Spleen (tissue), 11 donors: ENCODE results near the gene PELI3. TPM values are rescaled to one million over a fixed set of nuclear protein-coding genes. Genes with fewer than 3 reads are reported as not detected.
"Not testable (repeated sequence)": the region's sequence is repeated elsewhere in the genome, so short reads cannot be mapped to it uniquely, and the experiment has no call there.

ENCODE experiments used
- DNase-seq: peaks from one replicate; pipeline ENCODE4 v3.0.0-alpha.2; 2020
- H3K27ac ChIP-seq, 8 donors: fragments of 200-600 bp; sonication (generic) in 7 of 8; 1 replicate in 4 of 8; 2 replicates in 4 of 8; pipeline versions ENCODE4 v1.5.0 to v1.8.0; 2016 to 2021; ENCODE audit warnings: inconsistent platforms in 4 of 8, mild to moderate bottlenecking in 4 of 8, moderate library complexity in 1 of 8
- H3K27me3 ChIP-seq, 7 donors: fragments of 200-600 bp; sonication (generic) in 6 of 7; replicated peaks in 1 of 7; 1 replicate in 4 of 7; 2 replicates in 3 of 7; pipeline versions ENCODE4 v1.5.0 to v1.8.0; 2016 to 2021; ENCODE audit warnings: inconsistent platforms in 3 of 7, mild to moderate bottlenecking in 1 of 7
- H3K36me3 ChIP-seq, 6 donors: fragments of 200-600 bp; sonication (generic) in 5 of 6; 1 replicate in 4 of 6; 2 replicates in 2 of 6; pipeline versions ENCODE4 v1.5.0 to v1.8.0; 2016 to 2021; ENCODE audit warnings: inconsistent platforms in 2 of 6
- H3K4me1 ChIP-seq, 6 donors: fragments of 200-600 bp; sonication (generic) in 5 of 6; 1 replicate in 3 of 6; 2 replicates in 3 of 6; pipeline versions ENCODE4 v1.5.0 to v1.8.0; 2016 to 2021; ENCODE audit warnings: inconsistent platforms in 3 of 6
- H3K4me3 ChIP-seq, 8 donors: fragments of 200-600 bp; sonication (generic) in 7 of 8; 1 replicate in 4 of 8; 2 replicates in 4 of 8; pipeline versions ENCODE4 v1.5.0 to v1.8.0; 2016 to 2021; ENCODE audit warnings: inconsistent platforms in 4 of 8, mild to moderate bottlenecking in 4 of 8, moderate library complexity in 2 of 8
- H3K9me3 ChIP-seq, 8 donors: fragments of 200-600 bp; sonication (generic) in 7 of 8; 1 replicate in 4 of 8; 2 replicates in 4 of 8; pipeline versions ENCODE4 v1.5.0 to v1.8.0; 2016 to 2021; ENCODE audit warnings: inconsistent platforms in 4 of 8
- CTCF ChIP-seq, 11 experiments: fragments of 200-600 bp in 7 of 11; fragments of 450-650 bp in 4 of 11; sonication (generic) in 4 of 11; IDR thresholded peaks in 8 of 11; conservative IDR thresholded peaks in 3 of 11; 1 replicate in 7 of 11; 2 replicates in 4 of 11; pipeline versions ENCODE4 v1.4.0 to v1.8.0; 2016 to 2021; ENCODE audit warnings: antibody characterized with exemption in 11 of 11, inconsistent platforms in 4 of 11, mild to moderate bottlenecking in 1 of 11
- POLR2A ChIP-seq, 3 donors: fragments of 450-650 bp; IDR thresholded peaks; one replicate each; pipeline ENCODE4 v1.5.1; 2017; ENCODE audit warnings: antibody characterized with exemption in 3 of 3, mild to moderate bottlenecking in 1 of 3
- POLR2AphosphoS5 ChIP-seq, 3 donors: sonication (generic); formaldehyde crosslinking; IDR thresholded peaks; one replicate each; pipeline ENCODE4 v1.5.1; 2017; ENCODE audit warnings: antibody characterized with exemption in 3 of 3
- WGBS, 5 donors: extraction: QIAGEN DNeasy Blood & Tissue Kit in 3 of 5; methylation state at CpG; one replicate each; pipeline versions ENCODE4 v1.1.5 to v1.1.7; 2013 to 2018; 5-methylcytosine and 5-hydroxymethylcytosine counted together
- intact Hi-C: fragments of 100-400 bp; cut with DNase I; formaldehyde crosslinking; loops from one replicate; pipeline ENCODE4 v1.15.0; 2023; ENCODE audit warnings: low total_unique reads
- polyA plus RNA-seq, 3 donors: library from polyadenylated mRNA; stranded (reverse); fragments of 200-250 nt; gene quantifications; one replicate each; pipeline ENCODE4 v1.2.1, GENCODE V29; 2013
- total RNA-seq, 7 donors: library from RNA; depleted of rRNA in 3 of 7; stranded (reverse); fragments of >200 nt in 3 of 7; fragmentation: NEBNext Ultra II Directional in 4 of 7; extraction: Animal tissue kit (Norgen Biotek cat#: 25700) in 4 of 7; gene quantifications; one replicate each; pipeline versions ENCODE4 v1.1.0 to v1.2.1, GENCODE V29; 2016 to 2021
- donor health status: healthy with polysubstance abuse.
- donor health status: DM: no; HTN: no; CAD: no; lungs with moderate emphysema.
- donor health status: DM: no; HTN: no; CAD: no.
- donor health status: Bipolar disorder and iron deficiency.
- donor health status: healthy.
- donor health status: DM: no; HTN: no; CAD: no.
- donor health status: DM: yes; HTN: yes; CAD: no.

Gene PELI3
- total and polyA plus RNA-seq, 10 donors, result 2.4 to 14.6 (median 9.7) TPM

GRCh38 chr11:66459138-66459778, 7.4 kb upstream of the PELI3 start:
- DNase-seq, result no peak
- Histone ChIP-seq H3K27me3 (no peaks in the 10 kb centered on the region), H3K36me3 (no peaks in the 10 kb centered on the region), H3K27ac (peak overlapping the region in 1 of 8 donors; percentile 5), H3K4me3 (no peak overlapping the region), H3K4me1 (peaks cover 3 to 31% (median 15%) of the 10 kb centered on the region in 6 donors), H3K9me3 (peaks cover 0 to 5% (median 1%) of the 10 kb centered on the region in 8 donors)
- WGBS, 5 donors, result 50 to 76% (median 60%) methylated on average over 5 of the region's 5 CpGs
- intact Hi-C loops, result no loop called here
- TF ChIP-seq CTCF (IDR thresholded peaks at IDR 0.05 in 8 of 11, conservative IDR thresholded peaks at IDR 0.05 in 3 of 11) (no peak), POLR2A (IDR thresholded peaks at IDR 0.05) (no peak), POLR2AphosphoS5 (IDR thresholded peaks at IDR 0.05) (no peak)

- TF ChIP-seq POLR2AphosphoS5 (IDR thresholded peaks at IDR 0.05), result no peak
- TF ChIP-seq POLR2A (IDR thresholded peaks at IDR 0.05), result no peak
- TF ChIP-seq CTCF (IDR thresholded peaks at IDR 0.05 in 8 of 11, conservative IDR thresholded peaks at IDR 0.05 in 3 of 11), result no peak
- Histone ChIP-seq H3K36me3 (no peaks in the 10 kb centered on the region), H3K4me1 (peaks cover 6 to 48% (median 31%) of the 10 kb centered on the region in 6 donors), H3K9me3 (peaks cover 0 to 5% (median 1%) of the 10 kb centered on the region in 8 donors), H3K27ac (no peak overlapping the region), H3K27me3 (no peaks in the 10 kb centered on the region), H3K4me3 (no peak overlapping the region)
- intact Hi-C loops, result no loop called here
- no peak for DNase-seq
Observed at GRCh38 chr11:66462010-66462409, 4.7 kb upstream of the PELI3 start.

- peaks cover 0 to 5% (median 1%) of the 10 kb centered on the region in 8 donors for H3K9me3 ChIP-seq
- DNase-seq, result no peak
- H3K4me1 ChIP-seq, result peaks cover 12 to 47% (median 33%) of the 10 kb centered on the region in 6 donors
- TF ChIP-seq CTCF (IDR thresholded peaks at IDR 0.05 in 8 of 11, conservative IDR thresholded peaks at IDR 0.05 in 3 of 11) (no peak), POLR2AphosphoS5 (IDR thresholded peaks at IDR 0.05) (no peak), POLR2A (IDR thresholded peaks at IDR 0.05) (no peak)
- H3K27me3 ChIP-seq, result no peaks in the 10 kb centered on the region
- 84 to 93% (median 87%) methylated on average over 3 of the region's 3 CpGs for WGBS, 5 donors
- intact Hi-C loops, result no loop called here
- H3K36me3 ChIP-seq, result no peaks in the 10 kb centered on the region
- no peak overlapping the region for H3K27ac ChIP-seq
- H3K4me3 ChIP-seq, result no peak overlapping the region
Observed at GRCh38 chr11:66462911-66463310, 3.8 kb upstream of the PELI3 start.

GRCh38 chr11:66464116-66464515, 2.6 kb upstream of the PELI3 start:
- H3K27me3 ChIP-seq, intact Hi-C loops, H3K4me3 ChIP-seq, H3K9me3 ChIP-seq, H3K36me3 ChIP-seq, DNase-seq, H3K27ac ChIP-seq: not testable (repeated sequence)
- H3K4me1 ChIP-seq, result peaks cover 13 to 47% (median 40%) of the 10 kb centered on the region in 6 donors
- WGBS, 5 donors, result 87 to 96% (median 92%) methylated on average over 5 of the region's 5 CpGs
